ENCODE data around the gene SMIM1. TPM values are rescaled to one million over a fixed set of nuclear protein-coding genes. Genes with fewer than 3 reads are reported as not detected.

SMIM1 gene
- total RNA-seq, 1 experiment from 2014 or later, result 5.5 TPM

DNA sequence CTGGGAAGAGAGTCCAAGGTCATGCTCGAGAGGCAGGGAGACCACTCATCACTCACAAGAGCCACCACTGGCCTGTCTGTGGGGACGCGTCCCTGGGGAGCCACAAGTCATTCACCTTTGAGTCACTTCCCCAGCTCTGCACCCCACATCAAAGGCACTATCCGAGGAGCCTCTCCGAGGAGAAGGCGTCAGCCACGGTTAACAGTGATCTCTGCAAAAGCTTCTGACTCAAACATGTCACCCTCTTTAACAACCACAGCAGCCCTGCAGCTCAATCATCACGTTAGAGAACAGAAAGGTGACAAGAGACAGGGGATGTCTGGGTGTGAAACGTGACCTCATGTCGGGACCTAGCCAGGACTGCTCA, 14.8 kb downstream of the SMIM1 start:
- Histone ChIP-seq H3K4me1 (ENCODE audit: control insufficient read depth in 1 of 2, insufficient read depth in 2 of 2, low read length in 2 of 2) (no peaks in the 10 kb centered on the region), H3K4me3 (replicated peaks in 1 of 2; ENCODE audit: low read depth in 1 of 2, low read length in 2 of 2) (no peak overlapping the region), H3K36me3 (ENCODE audit: control insufficient read depth in 1 of 2, insufficient read depth in 2 of 2, low read length in 2 of 2) (peaks cover 13 to 25% of the 10 kb centered on the region in 2 experiments; a peak in 3 of 4 replicates), H3K27me3 (ENCODE audit: insufficient read depth, low read length) (no peaks in the 10 kb centered on the region), H3K4me2 (ENCODE audit: low read length) (no peak overlapping the region), H4K20me1 (ENCODE audit: insufficient read depth) (no peaks in the 10 kb centered on the region), H3K9ac (ENCODE audit: low read length) (no peak overlapping the region), H3K9me2 (ENCODE audit: insufficient read depth) (no peaks in the 10 kb centered on the region), H3K27ac (ENCODE audit: low read depth, low read length) (no peak overlapping the region), H2AFZ (ENCODE audit: low read depth, low read length, poor library complexity, severe bottlenecking) (no peak overlapping the region), H3K9me3 (ENCODE audit: control insufficient read depth in 1 of 2, insufficient read depth in 1 of 2, low read depth in 1 of 2, low read length in 2 of 2) (no peaks in the 10 kb centered on the region), H3K79me2 (ENCODE audit: insufficient read depth, low read length) (peaks cover 44% of the 10 kb centered on the region)
- ChIA-PET POLR2A (no interaction called here), CTCF (no interaction called here), RAD21 (ENCODE audit: low non-redundant PET in 1 of 2, low total read pairs in 2 of 2, uncharacterized antibody in 2 of 2, unreplicated experiment in 2 of 2) (no interaction called here)
- DNase-seq (ENCODE audit: low read depth, low spot score) (no peak), ATAC-seq (no peak)
- intact Hi-C loops (cut with micrococcal nuclease), result no loop called here
- BruUV-seq (replicated peaks), result no TSS peak
- TF ChIP-seq EZH2 (IDR thresholded peaks at IDR 0.05) (no peak), EGR1 (IDR thresholded peaks at IDR 0.05; ENCODE audit: low read depth) (no peak), ELF1 (IDR thresholded peaks at IDR 0.05; ENCODE audit: borderline replicate concordance, low read depth) (no peak), SRF (IDR thresholded peaks at IDR 0.05; ENCODE audit: low read depth) (no peak), SIN3A (IDR thresholded peaks at IDR 0.05; ENCODE audit: low read depth) (no peak), POLR2A (IDR thresholded peaks at IDR 0.05; ENCODE audit: borderline replicate concordance, extremely low read depth, insufficient read depth, insufficient read length) (no peak), CEBPB (IDR thresholded peaks at IDR 0.05; ENCODE audit: low read depth) (no peak), ZNF274 (IDR thresholded peaks at IDR 0.05; ENCODE audit: low read depth, low read length) (no peak), YY1 (IDR thresholded peaks at IDR 0.05; ENCODE audit: extremely low read depth, insufficient replicate concordance, low read depth, low read length) (no peak), RAD21 (IDR thresholded peaks at IDR 0.05; ENCODE audit: low read depth) (no peak), FOSL1 (IDR thresholded peaks at IDR 0.05; ENCODE audit: low read depth) (no peak), SP1 (IDR thresholded peaks at IDR 0.05; ENCODE audit: low read depth) (no peak), TCF7L2 (IDR thresholded peaks at IDR 0.05; ENCODE audit: borderline replicate concordance, extremely low read depth, insufficient read depth, insufficient read length) (no peak)
- TF ChIP-seq, protein P1, sequence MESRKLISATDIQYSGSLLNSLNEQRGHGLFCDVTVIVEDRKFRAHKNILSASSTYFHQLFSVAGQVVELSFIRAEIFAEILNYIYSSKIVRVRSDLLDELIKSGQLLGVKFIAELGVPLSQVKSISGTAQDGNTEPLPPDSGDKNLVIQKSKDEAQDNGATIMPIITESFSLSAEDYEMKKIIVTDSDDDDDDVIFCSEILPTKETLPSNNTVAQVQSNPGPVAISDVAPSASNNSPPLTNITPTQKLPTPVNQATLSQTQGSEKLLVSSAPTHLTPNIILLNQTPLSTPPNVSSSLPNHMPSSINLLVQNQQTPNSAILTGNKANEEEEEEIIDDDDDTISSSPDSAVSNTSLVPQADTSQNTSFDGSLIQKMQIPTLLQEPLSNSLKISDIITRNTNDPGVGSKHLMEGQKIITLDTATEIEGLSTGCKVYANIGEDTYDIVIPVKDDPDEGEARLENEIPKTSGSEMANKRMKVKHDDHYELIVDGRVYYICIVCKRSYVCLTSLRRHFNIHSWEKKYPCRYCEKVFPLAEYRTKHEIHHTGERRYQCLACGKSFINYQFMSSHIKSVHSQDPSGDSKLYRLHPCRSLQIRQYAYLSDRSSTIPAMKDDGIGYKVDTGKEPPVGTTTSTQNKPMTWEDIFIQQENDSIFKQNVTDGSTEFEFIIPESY (IDR thresholded peaks at IDR 0.05; ENCODE audit: extremely low read depth, insufficient replicate concordance, low read length), result no peak
- TF ChIP-seq, protein P2, sequence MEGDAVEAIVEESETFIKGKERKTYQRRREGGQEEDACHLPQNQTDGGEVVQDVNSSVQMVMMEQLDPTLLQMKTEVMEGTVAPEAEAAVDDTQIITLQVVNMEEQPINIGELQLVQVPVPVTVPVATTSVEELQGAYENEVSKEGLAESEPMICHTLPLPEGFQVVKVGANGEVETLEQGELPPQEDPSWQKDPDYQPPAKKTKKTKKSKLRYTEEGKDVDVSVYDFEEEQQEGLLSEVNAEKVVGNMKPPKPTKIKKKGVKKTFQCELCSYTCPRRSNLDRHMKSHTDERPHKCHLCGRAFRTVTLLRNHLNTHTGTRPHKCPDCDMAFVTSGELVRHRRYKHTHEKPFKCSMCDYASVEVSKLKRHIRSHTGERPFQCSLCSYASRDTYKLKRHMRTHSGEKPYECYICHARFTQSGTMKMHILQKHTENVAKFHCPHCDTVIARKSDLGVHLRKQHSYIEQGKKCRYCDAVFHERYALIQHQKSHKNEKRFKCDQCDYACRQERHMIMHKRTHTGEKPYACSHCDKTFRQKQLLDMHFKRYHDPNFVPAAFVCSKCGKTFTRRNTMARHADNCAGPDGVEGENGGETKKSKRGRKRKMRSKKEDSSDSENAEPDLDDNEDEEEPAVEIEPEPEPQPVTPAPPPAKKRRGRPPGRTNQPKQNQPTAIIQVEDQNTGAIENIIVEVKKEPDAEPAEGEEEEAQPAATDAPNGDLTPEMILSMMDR (IDR thresholded peaks at IDR 0.05 in 2 of 3, conservative IDR thresholded peaks at IDR 0.05 in 1 of 3; ENCODE audit: borderline replicate concordance in 1 of 3, insufficient read depth in 1 of 3, low read depth in 2 of 3, low read length in 2 of 3), result no peak
- TF ChIP-seq, protein P3, sequence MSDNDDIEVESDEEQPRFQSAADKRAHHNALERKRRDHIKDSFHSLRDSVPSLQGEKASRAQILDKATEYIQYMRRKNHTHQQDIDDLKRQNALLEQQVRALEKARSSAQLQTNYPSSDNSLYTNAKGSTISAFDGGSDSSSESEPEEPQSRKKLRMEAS (IDR thresholded peaks at IDR 0.05), result no peak
- TF ChIP-seq, protein P4, sequence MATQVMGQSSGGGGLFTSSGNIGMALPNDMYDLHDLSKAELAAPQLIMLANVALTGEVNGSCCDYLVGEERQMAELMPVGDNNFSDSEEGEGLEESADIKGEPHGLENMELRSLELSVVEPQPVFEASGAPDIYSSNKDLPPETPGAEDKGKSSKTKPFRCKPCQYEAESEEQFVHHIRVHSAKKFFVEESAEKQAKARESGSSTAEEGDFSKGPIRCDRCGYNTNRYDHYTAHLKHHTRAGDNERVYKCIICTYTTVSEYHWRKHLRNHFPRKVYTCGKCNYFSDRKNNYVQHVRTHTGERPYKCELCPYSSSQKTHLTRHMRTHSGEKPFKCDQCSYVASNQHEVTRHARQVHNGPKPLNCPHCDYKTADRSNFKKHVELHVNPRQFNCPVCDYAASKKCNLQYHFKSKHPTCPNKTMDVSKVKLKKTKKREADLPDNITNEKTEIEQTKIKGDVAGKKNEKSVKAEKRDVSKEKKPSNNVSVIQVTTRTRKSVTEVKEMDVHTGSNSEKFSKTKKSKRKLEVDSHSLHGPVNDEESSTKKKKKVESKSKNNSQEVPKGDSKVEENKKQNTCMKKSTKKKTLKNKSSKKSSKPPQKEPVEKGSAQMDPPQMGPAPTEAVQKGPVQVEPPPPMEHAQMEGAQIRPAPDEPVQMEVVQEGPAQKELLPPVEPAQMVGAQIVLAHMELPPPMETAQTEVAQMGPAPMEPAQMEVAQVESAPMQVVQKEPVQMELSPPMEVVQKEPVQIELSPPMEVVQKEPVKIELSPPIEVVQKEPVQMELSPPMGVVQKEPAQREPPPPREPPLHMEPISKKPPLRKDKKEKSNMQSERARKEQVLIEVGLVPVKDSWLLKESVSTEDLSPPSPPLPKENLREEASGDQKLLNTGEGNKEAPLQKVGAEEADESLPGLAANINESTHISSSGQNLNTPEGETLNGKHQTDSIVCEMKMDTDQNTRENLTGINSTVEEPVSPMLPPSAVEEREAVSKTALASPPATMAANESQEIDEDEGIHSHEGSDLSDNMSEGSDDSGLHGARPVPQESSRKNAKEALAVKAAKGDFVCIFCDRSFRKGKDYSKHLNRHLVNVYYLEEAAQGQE (IDR thresholded peaks at IDR 0.05; ENCODE audit: low read depth), result no peak
